COLO668 (cell line): ENCODE data around the gene INF2.

Experiments
- DNase-seq: peaks from one replicate; lab custom pipeline; 2025; ENCODE audit not compliant: unreplicated experiment; lab: John Stamatoyannopoulos, UW

The INF2 gene

DNA sequence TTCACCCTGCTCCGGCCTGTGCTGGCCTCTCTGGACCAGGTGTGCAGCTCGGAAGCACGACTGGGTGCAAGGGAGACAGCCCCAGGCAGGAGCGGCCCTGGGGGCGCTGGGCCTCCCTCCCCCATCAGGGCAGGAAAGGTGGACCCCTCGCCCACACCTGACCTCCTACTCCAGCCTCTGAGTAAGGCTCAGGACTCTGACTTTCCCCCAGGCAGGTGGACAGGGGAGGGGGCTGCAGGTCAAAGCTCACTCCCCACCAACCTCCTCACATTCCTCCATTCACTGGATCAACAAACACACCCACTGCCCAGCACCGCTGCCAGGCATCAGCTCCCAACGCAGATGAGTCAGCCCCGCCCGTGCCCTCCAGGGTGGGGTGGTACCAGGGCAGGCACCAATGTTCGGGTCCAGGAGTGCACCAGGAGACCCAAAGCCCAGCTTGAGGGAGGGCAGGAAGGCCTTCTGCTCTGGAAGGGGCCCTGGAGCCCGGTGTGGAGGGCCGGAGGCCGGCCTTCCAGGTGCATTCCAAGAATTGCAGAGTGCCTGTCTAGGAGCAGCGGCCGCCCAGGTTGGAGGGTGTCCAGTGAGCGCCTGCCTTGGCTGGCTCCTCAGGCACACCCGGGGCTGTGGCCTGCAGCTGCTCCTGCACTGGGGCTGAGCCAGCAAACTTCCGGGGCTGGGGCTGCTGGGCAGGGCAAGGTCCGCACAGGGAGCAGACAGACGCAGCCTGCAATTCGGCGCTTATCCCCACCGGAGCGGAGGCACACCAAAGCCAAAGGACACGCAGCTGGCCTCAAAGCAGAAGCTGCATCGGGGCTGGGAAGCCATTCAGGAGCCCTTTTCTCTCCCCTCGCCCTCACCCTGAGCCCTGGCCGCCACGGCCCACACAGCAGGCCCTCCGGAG, 1.6 kb upstream of the INF2 start:
- peak; percentile 94 for DNase-seq

DNA sequence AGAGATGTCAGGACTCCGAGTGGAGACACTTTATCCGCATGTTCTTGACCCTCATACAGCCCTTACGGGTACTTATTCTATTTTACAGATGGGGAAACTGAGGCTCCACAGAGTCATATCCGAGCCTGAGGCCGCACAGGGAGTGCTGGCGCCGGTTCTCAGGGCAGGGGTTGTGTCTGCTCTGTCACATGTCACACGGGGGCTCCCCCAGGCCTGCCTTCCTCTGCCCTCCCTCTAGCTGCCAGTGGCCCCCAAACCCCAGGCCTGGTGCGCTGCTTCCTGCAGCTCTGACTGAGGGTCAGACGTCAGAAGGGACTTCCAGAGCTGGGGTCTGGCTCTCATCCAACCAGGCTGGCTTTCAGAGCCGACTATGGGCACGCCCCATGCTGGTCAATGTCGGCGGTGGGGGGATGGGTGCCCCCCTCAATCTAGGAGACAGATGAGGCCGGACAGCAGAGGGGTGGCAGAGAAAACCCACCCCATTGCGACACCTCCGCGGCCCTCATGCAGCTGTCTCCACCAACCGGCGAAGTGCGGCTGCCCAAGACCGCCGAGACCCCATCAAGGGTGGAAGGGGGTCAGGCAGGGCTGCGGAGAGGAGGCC, 811 bp upstream of the INF2 start:
- DNase-seq, result peak; percentile 57

DNA sequence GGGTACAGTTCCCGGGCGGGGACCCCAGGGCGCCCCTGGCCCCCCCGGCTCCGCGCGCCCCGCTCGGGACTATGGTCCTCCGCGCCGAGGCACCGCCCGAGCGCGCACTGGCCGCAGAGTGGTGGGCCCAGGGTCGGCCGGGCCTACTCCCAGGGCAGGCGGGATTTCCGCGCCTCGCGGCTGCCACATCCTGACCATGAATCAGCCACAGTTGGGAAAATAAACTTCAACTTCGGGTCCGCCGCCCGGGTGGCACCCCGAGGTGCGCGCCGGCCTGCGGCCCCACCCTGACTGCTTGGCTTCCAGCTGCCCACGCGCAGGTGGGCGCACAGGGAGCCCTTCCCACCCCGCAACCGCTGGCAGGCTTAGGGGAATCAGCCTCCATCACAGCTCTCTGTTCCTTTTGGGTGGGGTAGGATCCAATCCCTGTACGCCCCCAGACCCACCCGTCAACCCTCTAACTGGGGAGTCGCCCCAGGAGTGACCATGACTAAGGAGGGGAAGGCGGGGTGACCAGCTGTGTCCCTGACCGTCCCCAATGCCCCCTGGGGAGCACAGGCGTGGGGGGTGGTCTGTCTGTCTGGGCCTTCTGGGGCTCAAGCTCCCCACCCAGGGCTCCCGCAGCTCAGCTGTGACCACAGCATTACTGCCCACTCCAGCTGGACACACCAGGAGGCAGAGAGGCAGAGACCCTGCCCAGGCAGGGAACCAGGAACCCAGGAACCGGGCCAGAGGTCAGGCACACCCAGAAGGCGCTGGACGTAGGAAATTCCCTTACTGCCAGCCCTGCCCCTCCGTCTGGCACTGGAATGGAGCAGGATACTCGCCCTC, 678 bp downstream of the INF2 start:
- peak; percentile 40 for DNase-seq

DNA sequence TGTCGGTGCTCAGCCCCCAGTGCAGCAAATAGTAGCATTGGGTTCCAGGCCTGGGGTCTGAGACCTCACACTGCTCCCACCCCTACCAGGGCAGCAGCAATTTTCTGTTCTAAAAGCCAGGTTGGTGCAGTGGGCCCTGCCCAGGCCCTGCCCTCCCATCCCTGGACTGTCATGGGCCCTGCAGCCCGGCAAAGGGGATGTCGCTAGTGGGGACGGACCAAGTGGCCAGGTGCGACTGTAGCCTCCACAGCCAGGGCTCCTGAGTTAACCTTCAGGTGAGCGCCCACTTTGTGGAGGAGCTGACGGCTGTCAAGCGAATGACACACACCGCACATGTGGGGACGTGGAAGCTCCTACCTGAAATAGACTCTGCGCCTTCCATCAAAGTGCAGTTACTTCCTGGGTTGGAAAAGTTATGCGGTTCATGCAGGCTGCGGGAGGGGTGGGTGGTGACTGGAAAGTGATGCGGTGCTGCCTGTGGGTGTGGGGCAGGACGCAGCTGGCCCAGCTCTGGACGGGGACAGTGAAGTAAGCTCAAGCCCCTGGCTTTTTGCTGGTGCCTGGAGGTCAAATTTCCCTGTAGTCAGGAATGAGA, 1.5 kb downstream of the INF2 start:
- DNase-seq, result peak; percentile 63

DNA sequence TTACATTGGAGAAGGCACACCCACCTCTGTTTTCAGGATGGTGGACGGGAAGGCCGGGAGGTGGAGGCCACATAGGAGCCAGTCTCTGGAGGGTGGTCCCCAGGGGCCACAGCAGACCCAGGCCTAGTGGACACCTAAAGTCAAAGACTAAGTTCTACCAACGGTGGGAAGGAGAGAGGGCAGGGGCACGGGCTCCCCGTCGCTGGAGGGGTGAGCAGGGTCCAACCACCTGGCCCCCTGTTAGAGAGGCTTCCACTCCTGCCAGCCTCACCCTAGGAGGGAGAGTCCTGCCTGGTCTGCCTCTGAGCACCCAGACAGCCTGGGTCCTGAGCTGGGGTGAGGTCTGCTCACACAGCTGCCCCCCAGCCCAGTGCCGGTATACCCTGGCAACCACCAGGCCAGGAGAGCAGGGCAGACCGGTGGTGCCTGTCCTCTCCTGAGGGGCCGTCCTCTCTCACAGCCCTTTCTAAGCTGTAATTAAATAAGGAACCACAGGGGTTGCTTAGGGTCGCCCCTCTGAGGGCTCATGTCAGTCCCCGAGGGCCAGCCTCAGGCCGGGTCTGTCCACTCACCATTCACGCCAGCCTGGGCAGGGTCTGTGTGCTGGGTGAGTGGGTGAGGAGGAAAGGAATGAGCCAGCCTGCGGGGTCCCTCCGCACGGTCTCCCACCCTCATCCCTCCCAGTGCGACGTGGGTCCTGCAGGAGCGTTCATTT, 2.3 kb downstream of the INF2 start:
- no peak for DNase-seq

DNA sequence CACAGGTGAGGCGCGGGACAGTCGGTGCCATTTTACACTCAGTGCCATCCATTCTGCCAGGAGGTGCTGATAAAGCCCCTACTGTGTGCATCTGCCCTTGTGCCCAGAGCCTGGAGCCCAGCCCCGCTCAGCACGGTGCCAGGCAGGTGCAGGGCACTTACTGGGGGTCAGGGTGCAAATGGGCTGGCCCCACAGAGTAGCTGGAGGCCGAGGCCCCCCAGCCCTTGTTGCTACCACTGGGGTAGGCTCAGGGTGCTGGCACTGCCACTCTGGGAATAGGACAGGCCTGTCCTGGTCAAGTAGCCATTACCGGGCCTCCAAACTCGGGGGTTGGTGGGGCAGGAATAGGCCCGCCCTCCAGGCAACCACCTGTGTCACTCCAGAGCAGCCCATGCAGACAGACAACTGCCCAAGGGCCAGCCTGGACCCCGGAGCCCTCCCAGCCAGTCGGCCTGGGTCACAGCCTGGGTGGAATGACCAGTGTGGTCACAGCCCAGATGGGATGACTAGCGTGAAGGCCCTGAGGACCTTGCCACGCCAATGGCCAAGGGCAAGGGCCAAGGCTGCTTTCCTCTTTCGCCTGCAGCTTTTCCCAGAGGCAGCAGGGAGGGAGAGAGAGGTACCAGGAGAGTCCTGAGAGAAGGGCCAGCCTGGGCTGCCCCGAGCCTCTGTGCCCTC, 3.0 kb downstream of the INF2 start:
- DNase-seq, result no peak

DNA sequence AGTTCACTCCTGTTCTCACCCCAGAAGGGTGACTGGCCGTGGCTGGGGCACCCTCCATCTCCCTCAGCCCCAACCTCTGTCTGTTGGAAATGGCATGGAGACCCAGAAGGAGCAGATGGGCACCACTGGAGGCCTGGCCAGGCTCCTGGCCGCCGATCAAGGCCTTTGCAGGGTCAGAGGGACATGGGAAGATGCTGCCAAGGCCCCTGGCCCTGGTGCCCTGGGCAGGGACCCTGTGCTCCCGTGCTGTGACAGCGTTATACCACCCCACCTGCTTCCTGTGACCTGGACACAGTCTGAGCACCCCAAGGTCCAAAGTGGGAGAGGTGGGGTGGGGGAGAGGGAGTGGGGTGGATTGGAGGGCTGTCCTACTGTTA, 3.5 kb downstream of the INF2 start:
- no peak for DNase-seq

DNA sequence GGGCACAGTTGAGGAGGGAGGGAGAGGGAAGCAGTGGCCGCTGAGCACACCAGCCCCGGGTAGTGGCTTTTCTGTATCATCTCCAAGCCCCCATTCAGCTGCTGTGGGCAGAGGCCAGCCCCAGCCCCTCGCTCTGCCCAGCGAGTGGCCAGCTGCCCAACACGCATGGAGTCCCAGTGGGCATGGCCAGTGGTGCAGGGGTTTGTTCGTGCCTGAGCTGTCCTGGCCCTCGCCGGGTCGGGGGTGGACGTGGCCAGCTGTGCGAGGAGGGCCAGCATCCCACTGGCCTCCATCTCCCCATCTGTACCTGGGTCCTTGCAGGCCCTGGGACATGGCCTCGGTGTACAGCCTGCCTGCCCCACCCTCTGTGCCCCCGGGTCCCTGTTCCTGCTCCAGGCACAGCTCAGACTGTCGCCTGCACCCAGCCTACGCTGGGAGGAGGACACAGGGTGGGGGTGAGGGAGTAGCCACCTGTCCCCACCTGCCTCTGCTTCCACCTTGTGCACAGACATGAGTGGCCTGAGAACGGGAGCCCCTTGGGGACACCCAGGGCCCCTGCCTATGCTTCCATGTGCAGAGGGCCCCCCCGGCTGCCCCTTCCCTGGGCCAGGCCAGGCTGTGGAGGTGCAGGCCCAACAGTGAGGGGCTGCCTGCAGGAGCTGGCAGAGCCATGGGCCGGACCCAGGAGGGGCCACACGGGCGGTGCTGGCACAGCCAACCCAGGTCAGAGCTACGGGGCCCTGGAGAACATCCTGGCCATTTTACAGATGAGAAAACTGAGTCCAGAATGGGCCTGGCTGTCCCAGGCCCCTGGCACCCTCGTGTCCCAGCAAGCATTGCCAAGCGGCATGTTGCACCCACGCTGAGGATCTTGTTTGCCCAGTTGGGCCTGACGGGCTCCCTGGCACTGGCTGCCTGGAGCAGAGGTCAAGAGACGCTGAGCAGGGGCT, 4.3 kb downstream of the INF2 start:
- DNase-seq, result no peak

DNA sequence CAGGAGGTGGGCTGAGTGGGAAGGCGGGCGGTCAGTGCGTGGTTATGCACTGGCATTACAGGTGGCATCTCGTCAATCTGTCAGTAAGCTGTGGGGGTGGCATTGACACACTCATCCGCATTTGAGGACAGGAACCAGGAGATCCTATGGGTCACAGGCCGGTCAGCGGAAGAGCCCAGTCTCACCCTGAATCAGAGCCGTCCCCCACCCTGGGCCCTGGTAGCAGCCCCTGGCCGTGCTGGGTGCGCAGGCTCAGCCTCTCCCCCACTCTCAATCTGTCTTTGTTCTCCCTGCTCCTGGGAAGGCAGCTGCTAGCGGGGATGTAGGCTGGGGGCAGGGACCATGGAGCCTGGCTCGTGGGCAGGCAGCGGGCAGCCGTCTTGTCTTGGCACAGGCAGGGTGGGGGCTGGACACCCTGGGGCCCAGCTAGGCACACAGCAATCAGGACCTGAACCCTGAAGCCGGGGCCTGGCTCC, 5.1 kb downstream of the INF2 start:
- peak; percentile 83 for DNase-seq

DNA sequence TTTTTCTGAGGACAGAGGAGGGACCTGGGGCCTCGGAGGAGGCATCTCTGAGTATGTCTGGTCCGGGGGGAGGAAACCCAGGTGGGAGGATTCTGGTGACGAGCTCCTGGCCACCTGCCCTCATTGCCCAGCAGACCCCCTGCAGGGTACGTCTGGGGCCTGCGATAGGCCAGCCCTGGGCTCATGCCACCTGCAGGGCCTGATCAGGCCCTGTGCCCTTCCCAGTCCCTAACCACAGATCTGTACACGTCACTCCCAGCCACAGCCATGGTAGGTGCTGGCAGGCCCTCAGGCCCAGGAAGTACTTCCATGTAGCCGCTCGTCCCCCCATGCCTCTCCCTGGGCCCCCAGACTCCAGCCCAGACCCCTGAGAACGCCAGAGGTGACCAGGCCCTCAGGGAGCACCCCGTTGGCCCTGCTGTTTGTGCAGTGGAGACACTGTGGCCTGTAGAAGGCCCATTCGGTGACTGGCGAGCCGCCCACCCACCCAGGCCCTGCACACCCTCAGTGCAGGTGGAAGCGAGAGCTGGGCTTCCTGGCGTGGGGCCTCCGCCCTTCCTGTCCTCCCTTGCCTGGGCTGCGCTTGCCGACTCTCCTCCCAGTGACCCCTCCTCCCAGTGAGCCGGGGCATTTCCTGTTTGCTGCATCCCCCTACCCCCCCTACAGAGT, 5.7 kb downstream of the INF2 start:
- DNase-seq, result peak; percentile 90

DNA sequence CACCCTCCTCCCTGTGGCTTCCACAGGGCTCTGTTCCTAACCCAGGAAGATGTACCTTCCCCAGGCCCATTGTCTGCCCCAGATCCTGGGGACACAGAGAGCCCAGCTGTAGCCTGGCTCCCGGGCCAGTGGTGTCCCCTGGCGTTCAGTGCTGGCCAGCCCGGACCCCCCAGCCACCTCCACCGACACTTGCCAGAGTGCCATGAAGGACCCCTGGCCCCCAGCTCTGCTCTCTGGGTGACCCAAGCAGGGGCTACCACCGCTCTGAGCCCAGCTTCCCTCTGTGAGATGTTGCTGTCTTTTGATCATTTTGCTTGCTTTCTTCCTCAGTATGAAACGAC, 6.2 kb downstream of the INF2 start:
- DNase-seq, result no peak

DNA sequence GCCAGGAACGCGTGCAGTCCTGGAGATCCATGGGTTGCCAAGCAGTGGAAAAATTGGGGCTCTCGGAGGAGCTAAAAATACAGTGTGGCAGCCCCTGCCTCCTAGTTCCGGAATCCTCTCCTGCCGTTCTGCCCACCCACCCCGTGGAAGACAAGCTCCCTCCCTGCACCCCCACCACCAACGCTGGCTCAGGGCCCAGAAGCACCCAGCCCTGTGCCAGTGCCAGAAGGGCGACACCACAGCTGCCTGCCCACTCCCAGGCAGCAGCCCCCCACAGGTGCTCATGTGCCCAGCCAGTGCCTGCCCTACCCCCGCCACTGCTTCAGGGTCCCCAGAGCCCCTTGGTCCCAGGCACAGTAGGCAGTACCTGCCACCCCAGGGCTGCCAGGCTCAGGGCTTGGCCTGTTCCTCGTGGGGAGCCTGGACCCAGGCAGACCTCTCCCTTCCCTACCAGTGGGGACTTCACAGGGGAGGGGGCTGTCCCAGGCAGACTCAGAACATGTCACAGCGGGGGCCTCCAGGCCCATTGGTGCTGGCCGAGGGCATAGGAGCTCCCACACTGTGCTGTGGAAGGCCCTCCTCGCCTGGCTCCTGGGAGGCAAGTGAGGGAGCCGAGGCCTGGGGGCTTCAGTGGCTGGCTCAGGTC, 7.4 kb downstream of the INF2 start:
- no peak for DNase-seq

DNA sequence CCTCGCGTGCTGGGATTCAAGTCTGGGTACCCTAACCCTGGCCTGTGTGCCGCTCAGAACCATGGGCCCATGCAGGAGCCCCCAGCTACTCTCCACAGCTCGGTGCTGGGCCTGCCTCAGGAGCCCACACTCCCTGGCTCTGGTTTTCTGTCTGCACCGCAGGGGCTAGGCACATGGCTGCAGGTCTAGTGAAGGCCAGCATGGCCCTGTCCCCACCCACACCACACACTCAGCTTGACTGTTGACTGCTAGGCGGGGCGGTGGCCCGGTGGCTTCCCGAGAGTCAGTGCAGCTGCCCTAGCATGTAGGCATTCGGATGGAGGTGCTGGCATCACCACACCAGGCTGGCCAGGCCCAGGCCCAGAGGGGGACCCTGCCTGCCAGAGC, 7.9 kb downstream of the INF2 start:
- no peak for DNase-seq

DNA sequence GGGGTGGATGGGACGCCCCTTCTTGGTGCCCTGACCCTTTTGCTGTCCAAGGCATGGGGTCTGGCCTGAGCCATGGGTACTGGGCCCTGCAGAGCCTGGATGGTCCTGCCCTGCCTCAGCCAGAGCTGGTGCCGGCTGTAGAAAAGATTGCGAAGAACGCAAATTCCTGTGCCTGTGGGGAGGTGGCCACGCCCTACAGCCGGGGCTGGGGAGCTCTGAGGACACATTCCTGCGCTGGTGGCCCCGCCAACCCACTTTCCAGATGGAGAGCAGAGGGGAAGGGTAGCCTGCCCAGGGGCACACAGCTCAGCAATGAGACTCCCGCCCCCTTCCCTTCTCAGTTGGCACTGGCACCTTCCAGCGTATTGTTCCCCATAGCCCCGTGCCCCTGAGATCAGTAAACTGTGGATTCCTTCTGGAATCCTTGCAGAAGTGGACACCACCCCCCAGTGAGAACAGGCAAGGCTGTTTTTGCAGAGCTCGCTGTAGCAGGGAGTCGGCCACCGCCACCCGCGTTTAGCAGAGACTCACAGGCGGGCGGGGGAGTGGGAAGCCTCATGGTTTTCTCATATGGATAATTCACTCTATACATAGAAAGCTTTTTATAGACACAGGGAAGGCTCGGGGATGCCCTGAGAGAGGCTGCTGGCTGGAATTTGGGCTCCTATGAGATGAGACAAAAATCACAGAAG, 8.6 kb downstream of the INF2 start:
- no peak for DNase-seq

DNA sequence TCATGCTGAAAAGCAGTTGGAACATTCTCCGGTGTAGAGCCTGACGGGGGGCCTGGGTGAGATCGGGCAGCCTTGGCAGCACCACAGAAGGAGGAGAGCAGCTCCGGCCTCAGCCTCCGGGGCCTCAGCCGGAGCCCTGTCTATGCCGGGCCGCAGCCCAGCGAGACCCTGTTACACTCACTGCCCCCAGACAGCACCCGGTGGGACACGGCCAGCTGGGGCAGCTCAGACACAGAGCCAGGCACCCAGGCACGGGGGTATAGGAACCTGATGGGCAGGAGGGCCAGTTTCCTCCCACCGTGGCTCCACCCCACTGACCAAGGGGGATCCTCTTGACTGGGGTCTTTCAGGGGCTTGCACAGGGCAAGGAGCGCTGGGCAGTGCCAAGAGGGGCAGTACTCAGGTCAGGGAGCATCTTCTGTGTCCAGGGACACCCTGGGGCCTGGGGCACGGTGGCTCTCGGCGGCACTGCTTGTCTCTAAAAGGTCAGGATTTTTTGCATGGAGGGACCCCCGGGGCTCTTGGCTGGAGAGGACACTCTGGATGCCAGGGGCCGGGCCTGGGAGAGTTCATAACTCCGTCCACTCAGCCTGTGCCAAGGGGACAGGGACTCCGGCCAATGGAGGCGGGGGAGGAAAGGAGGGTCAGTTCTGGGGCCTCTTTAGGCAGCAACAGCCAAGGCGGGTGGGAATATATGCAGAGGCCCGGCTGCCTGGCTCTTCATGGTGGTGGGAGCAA, 9.4 kb downstream of the INF2 start:
- DNase-seq, result no peak

DNA sequence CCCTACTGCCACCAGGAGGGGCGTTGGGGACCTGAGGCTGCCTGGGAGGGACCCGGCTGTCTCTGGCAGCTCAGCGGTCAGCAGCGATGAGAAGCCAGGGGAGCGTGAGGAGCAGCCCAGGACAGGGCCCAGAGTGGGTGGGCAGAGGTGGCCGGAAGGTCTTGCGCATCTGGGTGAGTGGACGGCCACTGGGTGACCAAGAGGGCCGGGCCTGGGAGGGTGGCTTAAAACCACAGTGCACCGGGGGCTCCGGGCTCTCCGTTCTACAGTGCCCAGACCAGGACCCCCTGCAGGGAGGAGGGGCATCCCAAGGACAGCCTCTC, 10.0 kb downstream of the INF2 start:
- DNase-seq, result no peak

DNA sequence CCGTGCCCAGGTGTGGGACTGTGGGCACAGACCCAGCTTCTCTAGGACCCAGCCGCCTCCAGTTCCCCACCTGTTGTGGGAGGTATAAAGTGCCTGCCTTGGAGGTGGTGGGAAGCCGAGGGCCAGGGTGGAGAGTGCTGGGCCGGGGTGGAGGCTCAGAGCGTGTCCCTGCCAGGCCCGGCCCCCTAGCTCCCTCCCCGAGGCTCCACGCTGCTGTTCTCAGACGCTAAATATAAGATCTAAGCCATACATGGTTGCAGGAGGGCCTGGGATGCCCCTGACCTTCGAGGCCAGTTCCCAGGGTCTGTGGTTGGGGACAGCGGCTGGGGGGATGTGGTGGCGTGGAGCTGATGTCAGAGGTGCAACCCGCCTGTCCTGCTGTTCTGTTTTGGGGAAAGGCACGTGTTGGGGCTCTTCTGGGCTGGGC, 10.8 kb downstream of the INF2 start:
- no peak for DNase-seq
